ENCODE measurements around the gene GPR89B.
"Not testable (repeated sequence)": the region's sequence is repeated elsewhere in the genome, so short reads cannot be mapped to it uniquely, and the experiment has no call there.

Gene GPR89B

DNA sequence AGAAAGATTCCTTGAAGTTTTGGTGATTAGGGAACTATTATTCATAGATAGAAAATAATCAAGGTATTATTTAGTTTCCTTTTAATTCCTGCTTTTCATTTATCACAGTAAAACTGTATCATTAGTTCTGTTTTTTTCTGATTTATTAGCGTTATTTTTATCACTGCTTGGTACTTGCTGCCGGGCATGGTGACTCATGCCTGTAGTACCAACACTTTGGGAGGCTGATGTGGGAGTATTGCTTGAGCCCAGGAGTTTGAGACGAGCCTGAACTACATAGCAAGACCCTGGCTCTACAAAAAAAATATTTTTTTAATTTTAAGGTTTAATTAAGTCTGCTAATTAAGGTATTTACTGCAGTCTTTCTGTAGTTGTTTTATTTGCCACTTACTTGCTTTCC, 59.7 kb downstream of the GPR89B start:
- not testable (repeated sequence) for H3K27me3 Mint-ChIP-seq; H3K27ac Mint-ChIP-seq; H3K9me3 Mint-ChIP-seq (ENCODE audit: low read depth); H3K4me3 Mint-ChIP-seq; H3K4me1 Mint-ChIP-seq (ENCODE audit: low read depth); H3K36me3 Mint-ChIP-seq

GRCh38 chr1:147992916-147993315, 64.7 kb downstream of the GPR89B start:
- not testable (repeated sequence) for H3K9me3 Mint-ChIP-seq (ENCODE audit: low read depth); H3K27ac Mint-ChIP-seq; H3K27me3 Mint-ChIP-seq; H3K36me3 Mint-ChIP-seq; H3K4me3 Mint-ChIP-seq
- H3K4me1 Mint-ChIP-seq (ENCODE audit: low read depth): peaks cover 13% of the 10 kb centered on the region

DNA sequence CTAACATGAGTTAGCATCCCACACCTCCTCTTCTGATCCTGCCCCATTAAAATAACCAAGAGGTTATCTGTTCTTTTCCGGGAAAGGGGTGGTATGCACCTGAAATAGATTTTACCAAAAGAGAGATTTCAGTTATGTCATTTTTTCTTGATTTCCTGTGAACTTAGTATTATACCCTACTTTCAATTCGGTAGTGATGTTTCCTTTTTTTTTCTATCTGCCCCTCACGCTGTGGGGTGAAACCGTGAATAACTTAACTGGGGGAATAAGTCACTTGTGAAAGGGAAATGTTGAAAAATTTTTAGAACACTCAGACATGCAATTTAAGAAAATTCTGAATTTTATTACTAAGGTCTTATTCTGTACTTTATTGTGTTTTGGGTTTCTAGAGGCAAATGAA, 65.2 kb downstream of the GPR89B start:
- H3K4me1 Mint-ChIP-seq (ENCODE audit: low read depth): peaks cover 16% of the 10 kb centered on the region
- not testable (repeated sequence) for H3K27me3 Mint-ChIP-seq; H3K36me3 Mint-ChIP-seq; H3K9me3 Mint-ChIP-seq (ENCODE audit: low read depth)
- H3K27ac Mint-ChIP-seq: peak overlapping the region; percentile 77
- peak overlapping the region; percentile 61 for H3K4me3 Mint-ChIP-seq

DNA sequence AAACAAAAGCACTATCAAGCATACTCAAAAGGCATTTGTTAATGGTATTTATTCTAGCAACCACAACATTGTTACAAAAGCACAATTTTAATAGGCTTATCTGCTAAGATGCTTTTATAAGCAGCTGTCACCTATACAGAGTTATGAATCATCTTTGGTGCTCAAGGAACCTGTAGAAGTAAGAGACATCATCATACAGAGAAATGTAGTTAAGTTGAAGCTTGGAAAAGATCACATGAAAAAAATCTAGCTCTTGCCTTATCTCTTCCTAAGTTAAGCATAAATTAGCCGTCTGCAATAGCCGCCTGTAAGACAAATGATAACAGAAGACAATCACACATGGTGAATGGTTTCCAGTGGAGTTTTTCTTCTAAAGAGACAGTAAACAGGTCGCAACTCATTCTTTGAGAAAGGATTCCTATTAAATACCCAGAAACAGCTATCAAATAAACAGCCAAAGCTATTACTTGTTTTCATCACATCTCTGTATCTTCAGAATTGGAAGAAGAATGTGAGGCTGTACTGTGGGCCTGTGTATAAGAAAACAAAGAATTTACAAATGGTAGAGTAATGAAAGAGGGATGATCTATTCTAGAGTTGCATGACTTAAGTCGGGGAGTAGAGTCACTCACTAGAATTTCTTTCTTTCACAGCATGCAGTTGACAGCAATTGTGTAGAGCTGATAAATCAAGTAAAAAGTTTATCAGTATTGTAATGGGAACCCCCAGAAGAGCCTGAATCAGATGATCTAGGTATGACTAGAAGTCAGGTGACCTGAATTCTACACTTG, 65.8 kb downstream of the GPR89B start:
- H3K36me3 Mint-ChIP-seq; H3K27me3 Mint-ChIP-seq; H3K9me3 Mint-ChIP-seq (ENCODE audit: low read depth): not testable (repeated sequence)
- Mint-ChIP-seq H3K4me3 (peak overlapping the region; percentile 44), H3K4me1 (ENCODE audit: low read depth) (peaks cover 16% of the 10 kb centered on the region), H3K27ac (peak overlapping the region; percentile 78)

GRCh38 chr1:147996088-147996487, 67.9 kb downstream of the GPR89B start:
- not testable (repeated sequence) for H3K27ac Mint-ChIP-seq; H3K36me3 Mint-ChIP-seq; H3K4me3 Mint-ChIP-seq; H3K9me3 Mint-ChIP-seq (ENCODE audit: low read depth); H3K27me3 Mint-ChIP-seq
- peaks cover 15% of the 10 kb centered on the region for H3K4me1 Mint-ChIP-seq (ENCODE audit: low read depth)

- not testable (repeated sequence) for H3K36me3 Mint-ChIP-seq; H3K27me3 Mint-ChIP-seq; H3K4me1 Mint-ChIP-seq (ENCODE audit: low read depth); H3K27ac Mint-ChIP-seq; H3K9me3 Mint-ChIP-seq (ENCODE audit: low read depth); H3K4me3 Mint-ChIP-seq
Observed at GRCh38 chr1:148007724-148008123, 79.5 kb downstream of the GPR89B start.

GRCh38 chr1:148010527-148010926, 82.3 kb downstream of the GPR89B start:
- Mint-ChIP-seq H3K27ac (no peak overlapping the region), H3K36me3 (peaks cover under 1% of the 10 kb centered on the region), H3K27me3 (peaks cover 6% of the 10 kb centered on the region), H3K9me3 (ENCODE audit: low read depth) (no peaks in the 10 kb centered on the region), H3K4me1 (ENCODE audit: low read depth) (peaks cover 9% of the 10 kb centered on the region), H3K4me3 (no peak overlapping the region)

DNA sequence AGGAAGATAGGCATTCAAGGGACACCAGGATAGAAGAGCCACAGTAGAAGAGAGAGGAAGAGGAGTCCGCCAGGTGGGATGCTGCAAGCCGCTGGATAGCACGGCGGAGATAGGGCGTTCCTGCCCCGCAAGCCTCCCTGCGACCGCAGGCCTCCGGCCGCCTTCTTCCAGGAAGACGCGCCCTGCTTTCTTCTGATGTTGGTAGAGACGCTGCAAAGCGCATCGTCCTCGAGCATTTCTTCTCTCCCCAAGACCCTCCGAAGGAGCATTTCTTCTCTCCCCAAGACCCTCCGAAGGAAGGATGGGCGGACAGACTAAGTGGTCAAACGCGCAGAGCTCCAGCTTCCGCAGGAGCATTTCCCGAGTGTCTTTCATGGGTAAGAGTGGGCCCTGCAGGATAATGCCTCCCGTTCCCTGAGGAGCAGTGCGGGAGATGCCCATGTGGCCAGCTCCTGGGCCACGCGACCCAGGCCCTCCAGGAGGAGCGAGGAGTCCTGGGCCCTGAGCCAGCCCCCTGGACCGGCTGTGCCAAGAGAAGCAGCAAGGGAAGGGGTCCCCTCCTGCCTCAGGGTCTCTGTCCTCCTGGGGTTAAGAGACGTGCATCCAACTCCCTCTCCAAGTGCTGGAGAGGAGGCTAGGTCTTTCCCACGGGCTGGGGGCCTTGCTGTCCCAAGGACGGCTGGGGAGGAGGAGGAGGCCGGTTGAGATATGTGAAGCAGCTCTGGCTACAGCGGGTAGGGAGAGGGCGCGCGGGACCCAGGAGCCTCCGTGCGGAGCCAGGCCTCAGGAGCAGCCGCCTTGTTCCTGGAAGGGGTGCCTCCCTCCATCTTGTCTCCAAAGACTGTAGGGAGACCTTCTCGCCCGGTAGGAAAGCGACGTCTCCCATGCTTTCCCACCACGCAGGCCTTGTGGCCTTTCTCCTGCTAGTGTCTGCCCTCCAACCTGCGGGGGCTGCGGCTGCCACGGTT, 85.2 kb downstream of the GPR89B start:
- not testable (repeated sequence) for H3K4me1 Mint-ChIP-seq (ENCODE audit: low read depth); H3K27ac Mint-ChIP-seq; H3K36me3 Mint-ChIP-seq; H3K27me3 Mint-ChIP-seq; H3K9me3 Mint-ChIP-seq (ENCODE audit: low read depth)
- peak overlapping the region; percentile 64 for H3K4me3 Mint-ChIP-seq

GRCh38 chr1:148014289-148015200, 86.3 kb downstream of the GPR89B start:
- not testable (repeated sequence) for H3K4me1 Mint-ChIP-seq (ENCODE audit: low read depth); H3K27ac Mint-ChIP-seq; H3K9me3 Mint-ChIP-seq (ENCODE audit: low read depth); H3K27me3 Mint-ChIP-seq; H3K36me3 Mint-ChIP-seq
- H3K4me3 Mint-ChIP-seq: peak overlapping the region; percentile 57

DNA sequence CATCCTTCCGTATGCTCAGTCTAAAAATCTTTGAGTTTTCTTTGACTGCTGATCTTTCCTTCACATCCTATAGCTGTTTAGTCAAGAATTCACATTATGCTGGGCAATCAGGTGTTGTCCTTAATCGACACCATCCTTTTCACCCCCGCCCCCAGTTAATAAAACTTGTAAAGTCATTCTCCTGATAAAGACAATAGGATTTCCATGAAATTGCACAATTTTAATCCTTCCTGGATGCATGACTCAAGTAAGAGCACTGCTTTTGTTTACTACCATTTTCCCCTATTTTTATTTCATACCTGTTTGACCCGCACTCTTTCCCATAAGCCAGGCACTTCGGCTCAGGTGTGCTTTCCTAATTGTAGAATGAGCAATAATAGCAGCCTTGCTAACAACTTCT, 96.7 kb downstream of the GPR89B start:
- not testable (repeated sequence) for H3K36me3 Mint-ChIP-seq; H3K9me3 Mint-ChIP-seq (ENCODE audit: low read depth); H3K4me1 Mint-ChIP-seq (ENCODE audit: low read depth); H3K27ac Mint-ChIP-seq; H3K4me3 Mint-ChIP-seq; H3K27me3 Mint-ChIP-seq

- not testable (repeated sequence) for H3K27ac Mint-ChIP-seq; H3K4me3 Mint-ChIP-seq; H3K27me3 Mint-ChIP-seq; H3K4me1 Mint-ChIP-seq (ENCODE audit: low read depth); H3K9me3 Mint-ChIP-seq (ENCODE audit: low read depth); H3K36me3 Mint-ChIP-seq
Observed at GRCh38 chr1:148027004-148027403, 98.8 kb downstream of the GPR89B start.

DNA sequence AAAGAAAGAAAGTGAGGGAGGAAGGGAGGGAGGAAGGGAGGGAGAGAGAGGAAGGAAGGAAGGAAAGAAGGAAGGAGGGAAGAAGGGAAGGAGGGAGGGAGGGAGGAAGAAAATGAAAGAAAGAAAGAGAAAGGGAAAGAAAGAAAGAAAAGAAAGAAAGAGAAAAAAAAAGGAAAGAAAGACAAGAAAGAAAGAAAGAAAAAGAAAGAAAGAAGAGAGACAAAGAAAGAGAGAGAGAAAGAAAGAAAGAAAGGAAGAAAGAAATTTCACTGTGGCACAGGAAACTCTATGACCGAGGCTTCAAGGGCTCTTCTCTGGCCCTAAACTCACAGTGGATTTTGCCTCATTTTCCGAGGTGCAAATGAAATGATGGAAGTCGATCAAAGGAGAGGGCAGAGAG, 104.0 kb downstream of the GPR89B start:
- H3K4me3 Mint-ChIP-seq: peak overlapping the region; percentile 74
- H3K4me1 Mint-ChIP-seq (ENCODE audit: low read depth); H3K9me3 Mint-ChIP-seq (ENCODE audit: low read depth); H3K27me3 Mint-ChIP-seq; H3K36me3 Mint-ChIP-seq; H3K27ac Mint-ChIP-seq: not testable (repeated sequence)

GRCh38 chr1:148032690-148033089, 104.5 kb downstream of the GPR89B start:
- H3K27me3 Mint-ChIP-seq; H3K4me3 Mint-ChIP-seq; H3K36me3 Mint-ChIP-seq; H3K9me3 Mint-ChIP-seq (ENCODE audit: low read depth); H3K27ac Mint-ChIP-seq; H3K4me1 Mint-ChIP-seq (ENCODE audit: low read depth): not testable (repeated sequence)

DNA sequence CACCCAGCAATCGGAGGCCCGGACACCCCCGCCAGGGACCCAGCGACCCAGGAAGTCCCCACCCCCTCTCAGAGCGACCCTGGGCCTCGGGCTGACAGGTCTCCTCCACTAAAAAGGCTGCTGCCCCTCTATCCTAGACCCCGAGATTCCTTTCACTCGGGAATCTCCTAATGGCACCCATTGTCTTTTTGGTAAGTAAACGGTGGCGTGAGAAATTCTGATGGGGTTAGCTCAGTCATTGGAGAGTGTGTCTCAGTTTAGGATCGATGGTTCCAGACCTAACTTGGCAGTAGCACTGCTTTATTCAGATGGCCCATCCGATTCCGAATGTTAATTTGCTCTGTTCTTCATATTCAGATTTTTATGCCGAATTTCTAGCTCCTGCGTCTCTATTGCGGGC, 104.9 kb downstream of the GPR89B start:
- H3K27ac Mint-ChIP-seq; H3K4me3 Mint-ChIP-seq; H3K36me3 Mint-ChIP-seq; H3K27me3 Mint-ChIP-seq; H3K9me3 Mint-ChIP-seq (ENCODE audit: low read depth); H3K4me1 Mint-ChIP-seq (ENCODE audit: low read depth): not testable (repeated sequence)

GRCh38 chr1:148037850-148038461, 109.7 kb downstream of the GPR89B start:
- not testable (repeated sequence) for H3K4me1 Mint-ChIP-seq (ENCODE audit: low read depth); H3K27me3 Mint-ChIP-seq; H3K9me3 Mint-ChIP-seq (ENCODE audit: low read depth); H3K36me3 Mint-ChIP-seq
- Mint-ChIP-seq H3K4me3 (peak overlapping the region; percentile 75), H3K27ac (peak overlapping the region; percentile 98)

Measured in activated naive CD8-positive, alpha-beta T cell (primary cell).